DLD1 (cell line): ENCODE results near the gene C15orf62.

ENCODE experiments used
- in situ Hi-C: cut with HindIII; loops from 2 replicates; pipeline ENCODE4 v1.10.0; 2017; ENCODE audit warnings: low sequenced_read_pairs

The C15orf62 gene

DNA sequence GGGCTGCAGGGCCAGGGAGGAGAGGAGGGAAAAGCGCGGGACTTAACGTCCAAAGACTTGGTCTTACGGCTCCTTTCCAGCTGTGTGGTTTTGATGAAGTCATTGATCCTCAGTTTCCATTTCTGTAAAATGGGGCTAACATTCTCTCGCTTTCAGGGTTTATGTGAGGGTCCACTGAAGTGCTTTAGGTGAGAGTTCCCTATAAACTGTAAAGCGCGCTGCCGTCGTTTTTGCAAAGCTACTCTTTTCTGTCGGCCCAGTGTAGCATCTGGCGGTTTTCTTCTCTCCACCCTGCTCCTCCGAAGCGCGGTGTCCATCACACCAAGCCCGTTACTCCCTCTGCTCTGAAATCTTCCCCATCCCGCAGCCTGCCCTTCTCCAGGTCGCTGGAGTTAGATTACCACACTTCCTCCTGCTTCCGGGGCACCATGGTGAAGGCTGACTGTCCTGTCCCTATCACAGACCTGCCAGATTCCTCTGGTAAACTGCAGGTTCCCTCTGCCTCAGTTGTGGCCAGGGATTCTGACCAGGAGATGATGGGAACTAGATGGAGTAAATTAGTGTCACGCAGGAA is 38.2 kb downstream of the C15orf62 start:
- in situ Hi-C loops: no loop called here

DNA sequence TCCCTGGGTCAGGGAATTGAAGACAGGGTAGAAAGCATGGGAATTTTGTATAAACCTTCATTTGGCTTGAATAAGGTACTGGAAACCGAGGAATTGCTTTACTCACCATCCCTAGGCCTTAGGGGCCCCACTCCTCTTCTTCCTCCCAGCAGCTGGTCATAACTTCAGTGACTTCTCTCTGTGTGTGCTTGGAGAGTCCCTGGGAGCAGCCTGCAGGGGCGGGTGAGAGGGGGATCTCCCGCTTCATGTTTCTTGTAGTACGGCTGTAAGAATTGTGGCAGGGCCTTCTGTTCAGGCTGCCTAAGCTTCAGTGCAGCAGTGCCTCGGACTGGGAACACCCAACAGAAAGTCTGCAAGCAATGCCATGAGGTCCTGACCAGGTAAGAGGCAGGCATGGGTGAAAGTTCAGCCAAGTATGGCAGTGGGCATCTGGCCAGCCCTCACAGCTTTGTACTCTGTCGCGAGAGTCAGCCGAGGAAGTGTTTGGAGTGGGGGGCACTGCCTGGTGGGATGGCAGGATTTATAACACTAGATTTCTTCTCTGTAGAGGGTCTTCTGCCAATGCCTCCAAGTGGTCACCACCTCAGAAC is 39.2 kb downstream of the C15orf62 start:
- in situ Hi-C loops: no loop called here

DNA sequence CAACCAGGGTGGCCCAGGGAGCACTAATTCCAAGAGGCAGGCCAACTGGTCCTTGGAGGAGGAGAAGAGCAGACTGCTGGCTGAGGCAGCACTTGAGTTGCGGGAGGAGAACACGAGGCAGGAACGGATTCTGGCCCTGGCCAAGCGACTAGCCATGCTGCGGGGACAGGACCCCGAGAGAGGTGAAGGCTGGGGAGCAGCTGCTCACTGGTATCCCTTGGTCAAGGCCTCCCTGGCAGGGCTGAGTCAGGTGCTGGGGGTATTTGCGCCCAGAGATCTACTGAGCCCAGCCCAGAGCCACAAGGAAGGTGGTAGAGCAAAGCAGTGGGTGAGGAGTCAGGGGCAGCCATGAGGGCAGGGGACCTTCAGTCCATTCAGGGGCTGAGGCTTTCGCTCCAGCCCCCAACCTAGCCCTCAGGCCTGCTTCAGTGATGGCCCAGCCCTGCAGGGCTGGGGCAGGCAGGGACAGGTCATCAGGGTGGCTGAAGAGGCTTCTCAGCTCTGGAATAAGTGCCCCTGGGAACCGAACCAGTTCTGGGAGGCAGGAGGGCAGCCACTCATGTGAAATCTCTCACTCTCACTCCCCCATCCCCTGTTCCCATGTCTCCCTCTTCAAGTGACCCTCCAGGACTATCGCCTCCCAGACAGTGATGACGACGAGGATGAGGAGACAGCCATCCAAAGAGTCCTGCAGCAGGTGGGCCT is 43.1 kb downstream of the C15orf62 start:
- in situ Hi-C loops: no loop called here

DNA sequence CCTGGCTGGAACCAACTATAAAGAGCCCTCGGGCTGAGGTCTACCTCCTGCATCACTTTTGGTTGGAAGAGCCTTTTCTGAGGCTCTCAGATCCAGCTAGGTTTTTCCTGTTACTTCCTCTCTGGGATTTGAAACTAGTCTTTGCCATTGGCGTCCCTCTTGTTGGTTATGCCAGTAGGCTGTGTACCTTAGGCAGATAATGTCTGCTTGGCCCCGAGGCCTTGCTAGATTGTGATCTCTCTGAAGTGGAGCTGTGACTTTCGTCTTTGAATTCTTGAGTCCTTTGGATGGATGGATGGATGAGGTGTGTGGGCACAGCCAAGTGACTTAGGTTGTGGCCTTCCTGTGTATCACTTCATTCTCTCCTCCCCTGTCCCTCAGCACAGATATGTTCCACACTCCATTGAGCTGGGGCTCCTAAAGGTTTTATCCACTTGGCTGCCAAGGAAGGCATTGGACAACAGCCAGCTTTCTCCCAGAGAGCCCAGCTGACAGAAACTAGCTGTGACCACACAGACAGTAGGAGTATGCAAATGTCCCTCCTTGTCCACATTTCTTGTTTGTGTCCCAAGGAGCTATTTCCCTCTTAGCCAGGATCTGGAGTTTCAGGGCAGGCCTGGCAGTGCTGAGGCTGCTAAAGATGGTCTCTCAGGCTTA is 45.4 kb downstream of the C15orf62 start:
- in situ Hi-C loops: no loop called here

DNA sequence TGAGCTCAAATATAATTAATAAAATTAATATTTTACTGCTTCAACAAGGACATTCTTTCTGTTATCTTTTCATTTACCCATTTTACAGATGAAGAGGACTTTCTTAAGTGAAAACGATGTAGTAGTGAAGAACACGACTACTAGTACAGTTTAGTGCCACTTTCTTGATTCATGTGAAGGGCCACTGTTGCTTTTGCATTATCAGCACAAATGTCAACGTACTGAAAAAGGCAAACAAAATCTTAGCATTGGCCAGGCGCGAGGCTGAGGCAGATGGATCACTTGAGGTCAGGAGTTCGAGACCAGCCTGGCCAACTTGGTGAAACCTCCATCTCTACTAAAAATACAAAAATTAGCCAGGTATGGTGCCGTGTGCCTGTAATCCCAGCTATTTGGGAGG is 49.3 kb downstream of the C15orf62 start:
- in situ Hi-C loops: no loop called here

DNA sequence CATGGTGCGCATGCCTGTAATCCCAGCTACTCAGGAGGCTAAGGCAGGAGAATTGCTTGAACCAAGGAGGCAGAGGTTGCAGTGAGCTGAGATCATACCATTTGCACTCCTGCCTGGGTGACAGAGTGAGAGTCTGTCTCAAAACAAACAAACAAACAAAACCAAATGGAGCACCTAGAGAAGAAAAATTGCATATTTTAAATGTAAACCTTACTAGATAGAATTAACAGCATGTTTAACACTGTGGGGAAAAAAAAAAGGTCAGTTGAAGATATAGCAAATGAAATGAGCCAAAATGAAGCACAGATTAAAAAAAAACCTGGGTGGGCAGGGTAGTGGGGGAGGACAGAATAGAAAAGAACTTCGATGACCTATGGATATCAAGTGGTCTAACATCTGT is 51.4 kb downstream of the C15orf62 start:
- in situ Hi-C loops: no loop called here
